Gastroesophageal sphincter (tissue), 3 donors: Measurements from ENCODE around the gene VPS26B.

ENCODE experiments used
- CTCF ChIP-seq, 4 experiments: fragments of 200-600 bp in 2 of 4; fragments of 450-650 bp in 2 of 4; sonication (generic) in 1 of 4; IDR thresholded peaks; one replicate each; pipeline ENCODE4 v1.5.1; 2017 to 2019; ENCODE audit warnings: antibody characterized with exemption in 4 of 4, mild to moderate bottlenecking in 2 of 4, moderate library complexity in 2 of 4
- EP300 ChIP-seq: sonication (generic); formaldehyde crosslinking; IDR thresholded peaks from one replicate; pipeline ENCODE4 v1.6.1; 2017; ENCODE audit warnings: antibody characterized with exemption, mild to moderate bottlenecking

- no peak for TF ChIP-seq CTCF (IDR thresholded peaks at IDR 0.05)
- no peak for TF ChIP-seq EP300
These were observed 19.4 kb downstream of the VPS26B start for GRCh38 chr11:134243913-134244312.
